ENCODE data around the gene ZSCAN18. TPM values are rescaled to one million over a fixed set of nuclear protein-coding genes. Genes with fewer than 3 reads are reported as not detected.

Gene ZSCAN18
- total and polyA plus RNA-seq, 2 of the 13 experiments (the other 11 are each of a cell fraction or from before 2014, with no cell fraction given): not detected

DNA sequence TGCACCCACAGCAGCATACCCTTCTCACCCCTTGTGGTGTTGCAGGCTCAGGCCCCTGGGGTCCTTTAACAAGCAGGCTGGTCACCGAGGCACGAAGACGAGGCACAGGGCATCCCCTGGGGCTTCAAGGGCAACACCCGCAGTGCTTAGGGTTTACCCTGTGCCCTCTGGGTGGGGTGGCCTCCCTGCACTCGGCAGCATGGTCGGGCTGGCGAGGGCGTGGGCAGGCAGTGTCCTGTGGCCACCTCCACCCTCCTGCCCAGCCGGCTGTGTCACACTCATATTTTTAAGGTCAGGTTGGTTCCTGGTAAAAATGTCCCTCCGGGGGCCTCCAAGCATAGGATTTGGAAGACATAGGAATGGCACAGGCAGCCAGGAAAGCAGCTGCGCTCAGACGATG lies 50.4 kb downstream of the ZSCAN18 start:
- WGBS (ENCODE audit: low lambda C conversion rate): 10% methylated on average over 3 of the region's 12 CpGs
- H3K9me3 ChIP-seq (ENCODE audit: low read length): peaks cover 65% of the 10 kb centered on the region
- H3K4me2 ChIP-seq (ENCODE audit: low read depth, low read length): no peak overlapping the region
- no peaks in the 10 kb centered on the region for H3K4me1 ChIP-seq (ENCODE audit: insufficient read depth, low read length)
- POLR2A ChIA-PET: no interaction called here
- in situ Hi-C loops (cut with HindIII; ENCODE audit: extremely low pct_ligation_motif_present, low pct_unique_long_range_greater_than_20kb) (no loop called here), intact Hi-C loops (cut with micrococcal nuclease; ENCODE audit: unreplicated experiment) (no loop called here)
- no peak for DNase-seq (ENCODE audit: low spot score)
- BruUV-seq (replicated peaks): no TSS peak
- H3K36me3 ChIP-seq (replicated peaks in 1 of 2; ENCODE audit: control insufficient read depth in 1 of 2, insufficient read depth in 2 of 2, low read length in 2 of 2): no peaks in the 10 kb centered on the region
- no peak overlapping the region for H3K9ac ChIP-seq (ENCODE audit: insufficient read depth, low read depth, low read length)
- CTCF ChIA-PET (ENCODE audit: low intra/inter-chr PET ratio, low total read pairs): no interaction called here
- H3K4me3 ChIP-seq (replicated peaks in 1 of 3; ENCODE audit: insufficient read depth in 1 of 3, low read depth in 2 of 3, low read length in 3 of 3): no peak overlapping the region
- no peaks in the 10 kb centered on the region for H4K20me1 ChIP-seq (ENCODE audit: insufficient read depth, low read length)
- no peaks in the 10 kb centered on the region; a peak in 1 of 5 replicates for H3K27me3 ChIP-seq (ENCODE audit: control insufficient read depth in 1 of 2, insufficient read depth in 2 of 2, low read length in 2 of 2)
- no peak for FAIRE-seq
- H2AFZ ChIP-seq (ENCODE audit: low read length): no peak overlapping the region
- H3K79me2 ChIP-seq (ENCODE audit: insufficient read depth, low read length): no peaks in the 10 kb centered on the region
- no peak for ATAC-seq
- no peak overlapping the region for H3K27ac ChIP-seq (ENCODE audit: extremely low read length, insufficient read depth, low read length)
- no peak for TF ChIP-seq NFRKB (IDR thresholded peaks at IDR 0.05)
- TF ChIP-seq, protein P1, sequence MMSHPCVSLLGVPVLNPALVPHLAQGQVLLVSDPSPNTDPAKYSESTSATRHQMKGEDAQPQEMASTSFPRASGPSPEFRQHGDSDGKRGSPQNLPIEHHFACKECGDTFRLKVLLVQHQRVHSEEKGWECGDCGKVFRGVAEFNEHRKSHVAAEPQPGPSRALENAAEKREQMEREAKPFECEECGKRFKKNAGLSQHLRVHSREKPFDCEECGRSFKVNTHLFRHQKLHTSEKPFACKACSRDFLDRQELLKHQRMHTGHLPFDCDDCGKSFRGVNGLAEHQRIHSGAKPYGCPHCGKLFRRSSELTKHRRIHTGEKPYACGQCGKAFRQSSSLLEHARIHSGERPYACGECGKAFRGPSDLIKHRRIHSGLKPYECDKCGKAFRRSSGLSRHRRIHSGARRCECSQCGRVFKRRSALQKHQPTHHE (CRISPR knock-in tag; IDR thresholded peaks at IDR 0.05; ENCODE audit: borderline replicate concordance): no peak
- TF ChIP-seq PAX8 (CRISPR knock-in tag; IDR thresholded peaks at IDR 0.05; ENCODE audit: borderline replicate concordance): no peak
- TF ChIP-seq ZNF720 (CRISPR knock-in tag; IDR thresholded peaks at IDR 0.05): no peak
- TF ChIP-seq ZNF589 (CRISPR knock-in tag; conservative IDR thresholded peaks at IDR 0.05): no peak
- no peak for TF ChIP-seq CREM (IDR thresholded peaks at IDR 0.05)
- TF ChIP-seq CREM (CRISPR knock-in tag; IDR thresholded peaks at IDR 0.05): no peak
- no peak for TF ChIP-seq ZNF878 (CRISPR knock-in tag; IDR thresholded peaks at IDR 0.05)
- TF ChIP-seq POLR2G (IDR thresholded peaks at IDR 0.05; ENCODE audit: low read depth, low read length): no peak
- no peak for TF ChIP-seq ZNF546 (CRISPR knock-in tag; conservative IDR thresholded peaks at IDR 0.05)
- TF ChIP-seq, protein P2, sequence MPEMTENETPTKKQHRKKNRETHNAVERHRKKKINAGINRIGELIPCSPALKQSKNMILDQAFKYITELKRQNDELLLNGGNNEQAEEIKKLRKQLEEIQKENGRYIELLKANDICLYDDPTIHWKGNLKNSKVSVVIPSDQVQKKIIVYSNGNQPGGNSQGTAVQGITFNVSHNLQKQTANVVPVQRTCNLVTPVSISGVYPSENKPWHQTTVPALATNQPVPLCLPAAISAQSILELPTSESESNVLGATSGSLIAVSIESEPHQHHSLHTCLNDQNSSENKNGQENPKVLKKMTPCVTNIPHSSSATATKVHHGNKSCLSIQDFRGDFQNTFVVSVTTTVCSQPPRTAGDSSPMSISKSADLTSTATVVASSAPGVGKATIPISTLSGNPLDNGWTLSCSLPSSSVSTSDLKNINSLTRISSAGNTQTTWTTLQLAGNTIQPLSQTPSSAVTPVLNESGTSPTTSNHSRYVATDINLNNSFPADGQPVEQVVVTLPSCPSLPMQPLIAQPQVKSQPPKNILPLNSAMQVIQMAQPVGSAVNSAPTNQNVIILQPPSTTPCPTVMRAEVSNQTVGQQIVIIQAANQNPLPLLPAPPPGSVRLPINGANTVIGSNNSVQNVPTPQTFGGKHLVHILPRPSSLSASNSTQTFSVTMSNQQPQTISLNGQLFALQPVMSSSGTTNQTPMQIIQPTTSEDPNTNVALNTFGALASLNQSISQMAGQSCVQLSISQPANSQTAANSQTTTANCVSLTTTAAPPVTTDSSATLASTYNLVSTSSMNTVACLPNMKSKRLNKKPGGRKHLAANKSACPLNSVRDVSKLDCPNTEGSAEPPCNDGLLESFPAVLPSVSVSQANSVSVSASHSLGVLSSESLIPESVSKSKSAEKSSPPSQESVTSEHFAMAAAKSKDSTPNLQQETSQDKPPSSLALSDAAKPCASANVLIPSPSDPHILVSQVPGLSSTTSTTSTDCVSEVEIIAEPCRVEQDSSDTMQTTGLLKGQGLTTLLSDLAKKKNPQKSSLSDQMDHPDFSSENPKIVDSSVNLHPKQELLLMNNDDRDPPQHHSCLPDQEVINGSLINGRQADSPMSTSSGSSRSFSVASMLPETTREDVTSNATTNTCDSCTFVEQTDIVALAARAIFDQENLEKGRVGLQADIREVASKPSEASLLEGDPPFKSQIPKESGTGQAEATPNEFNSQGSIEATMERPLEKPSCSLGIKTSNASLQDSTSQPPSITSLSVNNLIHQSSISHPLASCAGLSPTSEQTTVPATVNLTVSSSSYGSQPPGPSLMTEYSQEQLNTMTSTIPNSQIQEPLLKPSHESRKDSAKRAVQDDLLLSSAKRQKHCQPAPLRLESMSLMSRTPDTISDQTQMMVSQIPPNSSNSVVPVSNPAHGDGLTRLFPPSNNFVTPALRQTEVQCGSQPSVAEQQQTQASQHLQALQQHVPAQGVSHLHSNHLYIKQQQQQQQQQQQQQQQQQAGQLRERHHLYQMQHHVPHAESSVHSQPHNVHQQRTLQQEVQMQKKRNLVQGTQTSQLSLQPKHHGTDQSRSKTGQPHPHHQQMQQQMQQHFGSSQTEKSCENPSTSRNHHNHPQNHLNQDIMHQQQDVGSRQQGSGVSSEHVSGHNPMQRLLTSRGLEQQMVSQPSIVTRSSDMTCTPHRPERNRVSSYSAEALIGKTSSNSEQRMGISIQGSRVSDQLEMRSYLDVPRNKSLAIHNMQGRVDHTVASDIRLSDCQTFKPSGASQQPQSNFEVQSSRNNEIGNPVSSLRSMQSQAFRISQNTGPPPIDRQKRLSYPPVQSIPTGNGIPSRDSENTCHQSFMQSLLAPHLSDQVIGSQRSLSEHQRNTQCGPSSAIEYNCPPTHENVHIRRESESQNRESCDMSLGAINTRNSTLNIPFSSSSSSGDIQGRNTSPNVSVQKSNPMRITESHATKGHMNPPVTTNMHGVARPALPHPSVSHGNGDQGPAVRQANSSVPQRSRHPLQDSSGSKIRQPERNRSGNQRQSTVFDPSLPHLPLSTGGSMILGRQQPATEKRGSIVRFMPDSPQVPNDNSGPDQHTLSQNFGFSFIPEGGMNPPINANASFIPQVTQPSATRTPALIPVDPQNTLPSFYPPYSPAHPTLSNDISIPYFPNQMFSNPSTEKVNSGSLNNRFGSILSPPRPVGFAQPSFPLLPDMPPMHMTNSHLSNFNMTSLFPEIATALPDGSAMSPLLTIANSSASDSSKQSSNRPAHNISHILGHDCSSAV (CRISPR knock-in tag; IDR thresholded peaks at IDR 0.05; ENCODE audit: borderline replicate concordance): no peak
- TF ChIP-seq PCBP1 (IDR thresholded peaks at IDR 0.05; ENCODE audit: borderline replicate concordance, low read depth, low read length): no peak
- no peak for TF ChIP-seq BCL6 (CRISPR knock-in tag; IDR thresholded peaks at IDR 0.05)
- TF ChIP-seq, protein P3, sequence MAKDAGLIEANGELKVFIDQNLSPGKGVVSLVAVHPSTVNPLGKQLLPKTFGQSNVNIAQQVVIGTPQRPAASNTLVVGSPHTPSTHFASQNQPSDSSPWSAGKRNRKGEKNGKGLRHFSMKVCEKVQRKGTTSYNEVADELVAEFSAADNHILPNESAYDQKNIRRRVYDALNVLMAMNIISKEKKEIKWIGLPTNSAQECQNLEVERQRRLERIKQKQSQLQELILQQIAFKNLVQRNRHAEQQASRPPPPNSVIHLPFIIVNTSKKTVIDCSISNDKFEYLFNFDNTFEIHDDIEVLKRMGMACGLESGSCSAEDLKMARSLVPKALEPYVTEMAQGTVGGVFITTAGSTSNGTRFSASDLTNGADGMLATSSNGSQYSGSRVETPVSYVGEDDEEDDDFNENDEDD (CRISPR knock-in tag; IDR thresholded peaks at IDR 0.05; ENCODE audit: borderline replicate concordance): no peak
- no peak for TF ChIP-seq RNF2 (conservative IDR thresholded peaks at IDR 0.05; ENCODE audit: low read depth)
- TF ChIP-seq SOX6 (IDR thresholded peaks at IDR 0.05): no peak
- no peak for TF ChIP-seq SOX6 (CRISPR knock-in tag; IDR thresholded peaks at IDR 0.05)
- no peak for TF ChIP-seq MYNN (CRISPR knock-in tag; IDR thresholded peaks at IDR 0.05; ENCODE audit: low read depth)
